ENCODE measurements around the gene EPHA6.

DNA sequence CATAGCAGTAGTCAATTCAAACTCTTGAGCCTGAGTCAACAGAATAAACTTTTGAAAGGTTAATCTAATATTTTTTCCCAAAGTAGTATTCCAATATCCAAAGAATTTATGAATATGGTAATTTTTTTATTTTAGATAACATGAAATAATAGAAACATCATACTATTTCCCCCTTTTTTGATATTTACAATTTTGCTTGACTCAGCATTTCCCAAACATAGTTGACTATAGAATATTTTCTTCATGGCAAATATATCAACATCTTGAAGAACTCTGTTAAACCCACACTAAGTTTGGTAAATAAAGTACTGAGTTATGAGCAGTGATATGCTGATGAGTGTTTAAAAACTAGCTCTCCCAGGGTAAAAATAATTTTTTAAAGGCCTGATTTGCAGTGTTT is 570.2 kb downstream of the EPHA6 start:
- TF ChIP-seq, protein P1, sequence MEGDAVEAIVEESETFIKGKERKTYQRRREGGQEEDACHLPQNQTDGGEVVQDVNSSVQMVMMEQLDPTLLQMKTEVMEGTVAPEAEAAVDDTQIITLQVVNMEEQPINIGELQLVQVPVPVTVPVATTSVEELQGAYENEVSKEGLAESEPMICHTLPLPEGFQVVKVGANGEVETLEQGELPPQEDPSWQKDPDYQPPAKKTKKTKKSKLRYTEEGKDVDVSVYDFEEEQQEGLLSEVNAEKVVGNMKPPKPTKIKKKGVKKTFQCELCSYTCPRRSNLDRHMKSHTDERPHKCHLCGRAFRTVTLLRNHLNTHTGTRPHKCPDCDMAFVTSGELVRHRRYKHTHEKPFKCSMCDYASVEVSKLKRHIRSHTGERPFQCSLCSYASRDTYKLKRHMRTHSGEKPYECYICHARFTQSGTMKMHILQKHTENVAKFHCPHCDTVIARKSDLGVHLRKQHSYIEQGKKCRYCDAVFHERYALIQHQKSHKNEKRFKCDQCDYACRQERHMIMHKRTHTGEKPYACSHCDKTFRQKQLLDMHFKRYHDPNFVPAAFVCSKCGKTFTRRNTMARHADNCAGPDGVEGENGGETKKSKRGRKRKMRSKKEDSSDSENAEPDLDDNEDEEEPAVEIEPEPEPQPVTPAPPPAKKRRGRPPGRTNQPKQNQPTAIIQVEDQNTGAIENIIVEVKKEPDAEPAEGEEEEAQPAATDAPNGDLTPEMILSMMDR (IDR thresholded peaks at IDR 0.05): no peak
- TF ChIP-seq POLR2A (IDR thresholded peaks at IDR 0.05): no peak
- TF ChIP-seq EP300 (IDR thresholded peaks at IDR 0.05): no peak
- TF ChIP-seq POLR2AphosphoS5 (IDR thresholded peaks at IDR 0.05): no peak
